ENCODE measurements around the gene CRHR2.

- TF ChIP-seq, protein P1, sequence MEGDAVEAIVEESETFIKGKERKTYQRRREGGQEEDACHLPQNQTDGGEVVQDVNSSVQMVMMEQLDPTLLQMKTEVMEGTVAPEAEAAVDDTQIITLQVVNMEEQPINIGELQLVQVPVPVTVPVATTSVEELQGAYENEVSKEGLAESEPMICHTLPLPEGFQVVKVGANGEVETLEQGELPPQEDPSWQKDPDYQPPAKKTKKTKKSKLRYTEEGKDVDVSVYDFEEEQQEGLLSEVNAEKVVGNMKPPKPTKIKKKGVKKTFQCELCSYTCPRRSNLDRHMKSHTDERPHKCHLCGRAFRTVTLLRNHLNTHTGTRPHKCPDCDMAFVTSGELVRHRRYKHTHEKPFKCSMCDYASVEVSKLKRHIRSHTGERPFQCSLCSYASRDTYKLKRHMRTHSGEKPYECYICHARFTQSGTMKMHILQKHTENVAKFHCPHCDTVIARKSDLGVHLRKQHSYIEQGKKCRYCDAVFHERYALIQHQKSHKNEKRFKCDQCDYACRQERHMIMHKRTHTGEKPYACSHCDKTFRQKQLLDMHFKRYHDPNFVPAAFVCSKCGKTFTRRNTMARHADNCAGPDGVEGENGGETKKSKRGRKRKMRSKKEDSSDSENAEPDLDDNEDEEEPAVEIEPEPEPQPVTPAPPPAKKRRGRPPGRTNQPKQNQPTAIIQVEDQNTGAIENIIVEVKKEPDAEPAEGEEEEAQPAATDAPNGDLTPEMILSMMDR (IDR thresholded peaks at IDR 0.05; ENCODE audit: low read depth, low read length, poor library complexity, severe bottlenecking): no peak
- no peak for TF ChIP-seq EZH2phosphoT487 (IDR thresholded peaks at IDR 0.05; ENCODE audit: borderline replicate concordance, low read length)
Measured at GRCh38 chr7:30681331-30681797, 892 bp downstream of the CRHR2 start.

Data from DOHH2 (cell line).